HEK293 (cell line): ENCODE data around the gene CUL3.

Experiments used
- CTCF ChIA-PET: fragments of 350-600 bp; formaldehyde crosslinking; extraction: SDS; loops from one replicate; lab custom pipeline; 2021; ENCODE audit warnings: antibody characterized with exemption; lab: Yijun Ruan, JAX
- POLR2A ChIA-PET: fragments of 300-600 bp; formaldehyde crosslinking; extraction: SDS; loops from one replicate; lab custom pipeline; 2020; ENCODE audit warnings: antibody characterized with exemption, inconsistent platforms; lab: Yijun Ruan, JAX
- H3K27ac ChIP-seq: fragments of 200-500 bp; sonication (Bioruptor generic); 2 replicates; pipeline ENCODE4 v1.5.1; 2014; ENCODE audit warnings: low read depth, low read length, control low read depth, inconsistent platforms; ENCODE audit errors: extremely low read depth
- H3K36me3 ChIP-seq, 2 experiments: fragments of 200-500 bp in 1 of 2; sonication (Bioruptor generic) in 1 of 2; 1 replicate in 1 of 2; 2 replicates in 1 of 2; pipeline ENCODE4 v1.5.1; 2014 to 2017; ENCODE audit warnings: inconsistent platforms in 2 of 2, low read length in 2 of 2; ENCODE audit not compliant: control insufficient read depth in 2 of 2, insufficient read depth in 1 of 2
- H3K4me1 ChIP-seq: fragments of 200-500 bp; sonication (Bioruptor generic); 2 replicates; pipeline ENCODE4 v1.5.1; 2014; ENCODE audit warnings: mild to moderate bottlenecking, low read length, inconsistent platforms; ENCODE audit not compliant: control insufficient read depth, insufficient read depth
- H3K4me3 ChIP-seq: 2 replicates; pipeline ENCODE4 v1.5.1; 2011; ENCODE audit warnings: low read depth, mild to moderate bottlenecking, control low read depth, low read length, moderate library complexity
- H3K9me3 ChIP-seq: fragments of 200-500 bp; sonication (Bioruptor generic); 2 replicates; pipeline ENCODE4 v1.5.1; 2014; ENCODE audit warnings: low read depth, low read length, inconsistent platforms; ENCODE audit not compliant: control insufficient read depth, insufficient read depth
- HOXD13 ChIP-seq: sonication (generic); formaldehyde crosslinking; IDR thresholded peaks from 2 replicates; pipeline ENCODE4 v1.8.0; 2022; ENCODE audit warnings: missing genetic modification reagents, borderline replicate concordance
- ZNF529 ChIP-seq: fragments of 450-650 bp; formaldehyde crosslinking; IDR thresholded peaks from 2 replicates; pipeline ENCODE4 v1.5.1; 2017; ENCODE audit warnings: missing genetic modification characterization, missing biosample characterization; ENCODE audit not compliant: insufficient replicate concordance

Gene CUL3

GRCh38 chr2:224421065-224421464 lies 164.1 kb downstream of the CUL3 start:
- H3K27ac ChIP-seq = no peak overlapping the region
- CTCF ChIA-PET = no interaction called here
- no peaks in the 10 kb centered on the region for H3K36me3 ChIP-seq
- H3K4me3 ChIP-seq = no peak overlapping the region
- H3K9me3 ChIP-seq = no peaks in the 10 kb centered on the region
- TF ChIP-seq HOXD13 (CRISPR knock-in tag) (no peak), ZNF529 (tag by site-specific recombination) (peak; percentile 95)
- TF ChIP-seq, all 188 proteins: peak for 1
- no peaks in the 10 kb centered on the region for H3K4me1 ChIP-seq
- POLR2A ChIA-PET = no interaction called here
